ENCODE data around the gene RHOB. TPM values are rescaled to one million over a fixed set of nuclear protein-coding genes. Genes with fewer than 3 reads are reported as not detected.
"Not testable (repeated sequence)": the region's sequence is repeated elsewhere in the genome, so short reads cannot be mapped to it uniquely, and the experiment has no call there.

The RHOB gene
- total RNA-seq, 2 donors from 2014 or later, result 12.1 to 26.8 TPM

DNA sequence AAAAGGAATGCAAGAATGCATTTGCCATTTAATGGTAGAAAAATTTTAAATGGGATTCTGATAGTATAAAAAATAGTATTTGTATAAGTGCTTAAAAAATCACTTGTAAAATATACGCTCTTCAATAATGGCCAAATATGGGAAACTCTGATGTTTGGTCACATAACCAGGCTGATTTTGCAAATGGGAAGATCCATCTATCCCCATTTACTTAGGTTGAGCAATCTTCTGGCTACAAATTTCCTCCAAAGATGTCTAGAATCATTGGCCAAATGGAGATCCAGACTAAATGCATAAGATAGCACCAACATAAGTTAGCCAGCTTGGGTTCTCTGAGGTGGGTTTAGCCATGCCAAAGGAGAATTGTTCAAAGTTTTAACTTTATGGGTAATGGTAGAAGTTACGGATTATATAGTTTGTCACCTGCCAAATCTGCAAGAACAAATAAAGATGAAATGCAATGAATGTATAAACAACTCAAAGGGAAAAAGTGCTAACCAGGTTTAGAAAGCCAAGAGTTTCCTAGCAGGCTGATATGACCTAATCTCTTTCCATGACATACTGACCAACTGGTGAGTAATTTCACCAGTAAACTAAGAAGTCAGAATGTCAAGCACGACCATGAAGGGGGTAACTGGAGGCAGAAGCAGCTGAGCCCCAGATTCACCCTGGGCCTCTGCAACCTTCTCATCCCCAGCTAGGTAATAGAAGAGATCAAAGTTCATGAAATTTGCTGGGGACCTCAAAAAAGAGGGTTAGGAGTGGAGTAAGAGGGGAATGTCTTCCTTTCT lies 10.0 kb downstream of the RHOB start:
- no peak overlapping the region for H3K4me3 Mint-ChIP-seq

DNA sequence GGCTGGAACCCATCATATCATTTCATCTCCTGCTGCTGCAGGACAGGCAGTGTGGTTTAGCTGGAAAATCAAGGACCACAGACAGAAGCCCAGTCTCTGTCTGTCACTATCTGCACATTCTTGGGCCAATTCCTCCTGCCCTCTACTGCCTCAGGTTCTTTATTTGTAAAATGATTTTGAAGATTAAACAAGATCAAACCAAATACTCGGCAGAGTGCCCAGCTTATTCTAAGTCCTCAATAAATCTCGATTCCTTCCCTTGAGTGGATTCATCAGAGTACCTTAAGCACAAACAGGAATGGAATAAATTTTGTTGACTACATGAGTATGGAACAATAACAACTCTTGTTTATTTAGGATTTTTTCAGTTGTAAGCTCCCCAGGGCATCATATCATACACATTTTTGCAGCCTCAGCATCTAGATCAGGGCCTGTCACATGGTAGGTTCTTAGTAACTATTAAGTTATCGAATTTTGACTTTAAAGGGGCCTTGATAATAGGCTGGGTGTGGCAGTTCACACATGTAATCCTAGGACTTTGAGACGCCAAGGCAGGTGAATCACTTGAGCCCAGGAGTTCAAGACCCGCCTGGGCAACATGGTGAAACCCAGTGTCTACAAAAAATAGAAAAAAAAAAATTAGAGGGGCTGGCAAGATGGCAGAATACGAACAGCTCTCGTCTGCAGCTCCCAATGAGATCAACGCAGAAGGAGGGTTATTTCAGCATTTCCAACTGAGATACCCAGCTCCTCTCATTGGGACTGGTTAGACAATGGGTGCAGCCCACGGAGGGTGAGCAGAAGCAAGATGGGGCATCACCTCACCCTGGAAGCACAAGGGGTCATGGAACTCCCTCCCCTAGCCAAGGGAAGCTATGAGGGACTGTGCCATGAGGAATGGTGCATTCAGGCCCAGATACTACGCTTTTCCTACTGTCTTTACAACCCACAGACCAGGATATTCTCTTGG lies 11.1 kb downstream of the RHOB start:
- Mint-ChIP-seq H3K36me3 (peaks cover 4% of the 10 kb centered on the region), H3K9me3 (no peaks in the 10 kb centered on the region), H3K4me1 (ENCODE audit: low read depth in 2 of 2) (peaks cover 0 to 4% of the 10 kb centered on the region in 2 donors), H3K27ac (no peak overlapping the region), H3K27me3 (peaks cover 33 to 47% of the 10 kb centered on the region in 2 donors), H3K4me3 (no peak overlapping the region)
- ATAC-seq (no peak), DNase-seq (ENCODE audit: low spot score) (no peak)

More for the DNA sequence above, 10.0 kb downstream of the RHOB start:
- DNase-seq (ENCODE audit: low spot score), result no peak
- no peak overlapping the region for H3K27ac Mint-ChIP-seq
- peak in 1 of 2 donors; percentile 59 for ATAC-seq
- no peaks in the 10 kb centered on the region for H3K9me3 Mint-ChIP-seq
- peaks cover 4% of the 10 kb centered on the region for H3K36me3 Mint-ChIP-seq
- peaks cover 0 to 4% of the 10 kb centered on the region in 2 donors for H3K4me1 Mint-ChIP-seq (ENCODE audit: low read depth in 2 of 2)
- H3K27me3 Mint-ChIP-seq, result peaks cover 27 to 37% of the 10 kb centered on the region in 2 donors

DNA sequence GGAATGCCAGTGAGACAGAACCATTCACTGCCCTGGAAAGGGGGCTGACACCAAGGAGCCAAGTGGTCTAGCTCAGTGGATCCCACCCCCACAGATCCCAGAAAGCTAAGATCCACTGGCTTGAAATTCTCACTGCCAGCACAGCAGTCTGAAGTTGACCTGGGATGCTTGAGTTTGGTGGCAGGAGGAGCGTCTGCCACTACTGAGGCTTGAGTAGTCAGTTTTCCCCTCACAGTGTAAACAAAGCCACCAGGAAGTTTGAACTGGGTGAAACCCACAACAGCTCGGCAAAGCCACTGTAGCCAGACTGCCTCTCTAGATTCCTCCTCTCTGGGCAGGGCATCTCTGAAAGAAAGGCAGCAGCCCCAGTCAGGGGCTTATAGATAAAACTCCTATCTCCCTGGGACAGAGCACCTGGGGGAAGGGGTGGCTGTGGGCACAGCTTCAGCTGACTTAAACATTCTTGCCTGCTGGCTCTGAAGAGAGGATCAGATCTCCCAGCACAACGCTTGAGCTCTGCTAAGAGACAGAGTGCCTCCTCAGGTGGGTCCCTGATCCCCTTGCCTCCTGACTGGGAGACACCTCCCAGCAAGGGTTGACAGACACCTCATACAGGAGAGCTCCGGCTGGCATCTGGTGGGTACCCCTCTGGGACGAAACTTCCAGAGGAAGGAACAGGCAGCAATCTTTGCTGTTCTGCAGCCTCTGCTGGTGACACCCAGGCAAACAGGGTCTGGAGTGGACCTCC lies 12.0 kb downstream of the RHOB start:
- H3K4me3 Mint-ChIP-seq; DNase-seq (ENCODE audit: low spot score); ATAC-seq; H3K9me3 Mint-ChIP-seq; H3K36me3 Mint-ChIP-seq; H3K4me1 Mint-ChIP-seq (ENCODE audit: low read depth in 2 of 2); H3K27ac Mint-ChIP-seq: not testable (repeated sequence)
- peaks cover 30 to 40% of the 10 kb centered on the region in 2 donors for H3K27me3 Mint-ChIP-seq

DNA sequence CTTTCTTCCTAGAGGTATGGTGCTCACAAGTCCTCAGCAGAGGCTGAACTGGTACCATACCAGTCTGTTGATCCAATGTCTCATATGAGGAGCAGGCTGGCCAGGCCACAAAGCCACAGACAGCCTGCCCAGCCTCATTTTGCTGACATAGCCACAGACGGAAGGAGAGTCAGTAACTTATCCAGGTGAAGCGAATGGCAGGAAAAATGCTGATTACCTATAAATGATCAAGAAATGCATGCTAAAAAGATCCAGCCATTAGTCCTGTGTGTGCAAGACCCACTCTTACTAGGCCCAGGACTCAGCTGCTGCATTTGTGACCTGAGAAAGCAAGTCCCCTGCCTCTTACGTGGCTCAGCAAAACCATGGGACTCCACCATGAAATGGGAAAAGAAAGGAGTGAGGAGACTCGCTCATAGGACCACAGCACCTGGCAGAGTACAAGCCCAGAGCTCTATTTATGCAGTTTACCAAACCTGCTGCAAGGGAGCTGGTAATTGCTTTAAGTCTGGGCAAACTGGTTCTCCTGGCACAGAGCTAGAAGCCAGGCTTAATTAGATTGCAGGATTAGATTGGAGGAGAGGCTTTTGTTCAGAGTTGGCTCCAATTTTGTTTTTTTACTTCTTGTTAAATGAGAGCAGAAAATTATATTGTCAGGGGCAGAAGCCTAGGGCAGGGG lies 19.0 kb downstream of the RHOB start:
- H3K27me3 Mint-ChIP-seq, result peaks cover 19 to 20% of the 10 kb centered on the region in 2 donors
- H3K4me1 Mint-ChIP-seq (ENCODE audit: low read depth in 2 of 2), result no peaks in the 10 kb centered on the region
- DNase-seq (ENCODE audit: low spot score), result no peak
- no peak overlapping the region for H3K4me3 Mint-ChIP-seq
- no peaks in the 10 kb centered on the region for H3K9me3 Mint-ChIP-seq
- H3K27ac Mint-ChIP-seq, result no peak overlapping the region
- ATAC-seq, result no peak
- H3K36me3 Mint-ChIP-seq, result peaks cover 4% of the 10 kb centered on the region

DNA sequence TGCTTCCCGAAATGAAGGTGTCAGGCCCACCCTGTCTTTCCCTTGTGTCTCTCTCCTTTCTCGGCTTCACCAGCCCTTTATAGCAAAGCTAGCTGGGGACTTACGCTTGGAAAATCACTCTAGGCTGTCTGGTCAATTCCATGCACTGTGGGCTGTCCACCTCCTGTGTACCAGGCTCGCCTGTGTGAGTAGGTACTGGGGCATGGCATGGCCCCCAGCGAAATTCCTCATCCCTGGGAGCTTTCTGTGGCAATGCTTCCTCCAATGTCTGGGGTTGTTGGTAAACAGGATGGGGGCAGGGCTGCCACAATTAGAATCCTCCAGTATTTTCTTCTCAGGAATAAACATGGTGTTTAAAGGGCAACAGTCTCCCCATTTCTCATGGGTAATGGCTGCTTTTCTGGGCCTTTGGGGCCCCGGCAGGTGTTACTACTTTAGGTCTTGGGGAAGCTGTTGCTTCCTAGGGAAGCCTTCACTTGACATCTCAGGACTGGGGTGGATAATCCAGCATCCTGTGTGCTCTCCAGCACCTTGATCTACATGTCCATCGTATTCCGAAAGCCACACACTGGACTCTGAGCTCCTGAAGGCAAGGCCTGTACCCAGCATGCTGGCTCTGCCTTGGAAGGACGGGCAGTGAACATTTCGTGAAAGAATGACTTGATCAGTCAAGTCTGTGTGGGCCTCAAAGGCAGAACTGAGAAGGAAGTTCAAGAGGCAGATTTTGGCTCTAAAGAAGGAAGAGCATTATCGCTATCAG lies 21.1 kb downstream of the RHOB start:
- peaks cover under 1 to 4% of the 10 kb centered on the region in 2 donors for H3K27me3 Mint-ChIP-seq
- no peaks in the 10 kb centered on the region for H3K9me3 Mint-ChIP-seq
- H3K36me3 Mint-ChIP-seq, result no peaks in the 10 kb centered on the region
- peak; percentile 8 to 15 for ATAC-seq
- H3K27ac Mint-ChIP-seq, result no peak overlapping the region
- no peak for DNase-seq (ENCODE audit: low spot score)
- H3K4me3 Mint-ChIP-seq, result no peak overlapping the region
- H3K4me1 Mint-ChIP-seq (ENCODE audit: low read depth in 2 of 2), result no peaks in the 10 kb centered on the region

DNA sequence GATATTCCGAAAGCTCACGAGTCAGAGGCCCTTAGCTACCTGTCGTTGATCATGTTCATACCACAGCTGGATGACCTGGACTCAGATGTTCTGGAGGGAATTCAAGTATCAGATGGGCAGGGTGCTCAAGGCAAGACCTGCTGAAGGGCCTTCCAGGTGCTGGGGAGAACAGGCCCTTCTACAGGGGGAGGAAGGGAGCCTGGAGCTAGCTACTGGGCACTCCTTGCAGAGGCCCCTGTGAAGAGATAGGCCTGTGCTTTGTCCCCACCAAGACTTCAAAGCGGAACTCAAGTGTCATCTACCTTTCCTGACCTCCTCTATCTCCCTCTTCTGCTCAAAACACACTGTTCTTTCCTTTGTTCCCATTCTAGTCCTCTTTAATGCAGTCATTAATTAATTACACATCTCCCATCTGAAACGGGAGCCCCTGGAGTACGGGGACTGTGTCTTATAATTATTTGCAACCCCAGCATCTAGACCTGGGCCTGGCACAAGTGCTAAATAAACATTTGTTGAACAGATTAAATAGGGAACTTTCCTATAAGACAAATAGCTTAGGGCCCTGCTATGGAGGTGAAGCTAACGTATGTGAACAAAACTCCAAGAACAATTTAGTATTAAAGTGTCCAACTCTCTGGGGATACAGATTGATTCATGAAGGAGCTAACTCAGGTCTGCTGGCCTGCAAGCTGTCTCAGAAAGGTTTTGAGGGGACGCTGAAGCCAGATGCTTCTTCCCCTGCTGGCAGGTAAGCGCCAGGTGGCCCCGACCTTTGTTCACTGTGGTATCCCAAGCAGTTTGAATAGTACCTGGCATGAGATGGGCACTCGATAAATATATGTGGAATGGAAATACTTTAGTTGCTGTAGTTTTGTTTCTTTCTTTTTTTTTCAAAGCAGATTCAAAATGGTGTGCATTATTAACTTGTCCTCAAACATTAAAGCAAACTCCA lies 22.0 kb downstream of the RHOB start:
- no peak for ATAC-seq
- no peak overlapping the region for H3K27ac Mint-ChIP-seq
- peaks cover 0 to 2% of the 10 kb centered on the region in 2 donors for H3K27me3 Mint-ChIP-seq
- no peak overlapping the region for H3K4me3 Mint-ChIP-seq
- no peaks in the 10 kb centered on the region for H3K36me3 Mint-ChIP-seq
- H3K4me1 Mint-ChIP-seq (ENCODE audit: low read depth in 2 of 2), result no peaks in the 10 kb centered on the region
- no peak for DNase-seq (ENCODE audit: low spot score)
- no peaks in the 10 kb centered on the region for H3K9me3 Mint-ChIP-seq

DNA sequence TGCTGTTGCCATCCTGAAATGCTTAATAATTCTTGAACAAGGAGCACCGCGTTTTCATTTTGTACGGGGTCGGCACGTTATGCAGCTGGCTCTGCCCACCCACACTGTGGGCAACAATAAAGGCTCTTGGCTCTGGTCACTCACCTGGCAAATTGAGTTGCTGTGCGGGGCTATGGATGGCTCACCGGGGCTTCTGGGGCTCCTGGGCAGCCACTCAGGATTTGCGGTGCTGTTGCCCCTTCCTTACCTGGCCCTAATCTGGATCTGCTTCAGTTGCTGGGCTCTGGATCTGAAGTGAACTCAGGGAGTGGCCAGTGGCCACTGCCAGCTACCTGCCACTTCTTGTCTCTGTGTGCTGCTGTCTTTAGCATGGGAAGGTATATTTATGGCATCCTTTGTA lies 22.7 kb downstream of the RHOB start:
- DNase-seq (ENCODE audit: low spot score), result no peak
- H3K4me1 Mint-ChIP-seq (ENCODE audit: low read depth in 2 of 2), result no peaks in the 10 kb centered on the region
- peaks cover 0 to 2% of the 10 kb centered on the region in 2 donors for H3K27me3 Mint-ChIP-seq
- no peaks in the 10 kb centered on the region for H3K36me3 Mint-ChIP-seq
- no peaks in the 10 kb centered on the region for H3K9me3 Mint-ChIP-seq
- no peak for ATAC-seq
- H3K4me3 Mint-ChIP-seq, result no peak overlapping the region
- H3K27ac Mint-ChIP-seq, result no peak overlapping the region

DNA sequence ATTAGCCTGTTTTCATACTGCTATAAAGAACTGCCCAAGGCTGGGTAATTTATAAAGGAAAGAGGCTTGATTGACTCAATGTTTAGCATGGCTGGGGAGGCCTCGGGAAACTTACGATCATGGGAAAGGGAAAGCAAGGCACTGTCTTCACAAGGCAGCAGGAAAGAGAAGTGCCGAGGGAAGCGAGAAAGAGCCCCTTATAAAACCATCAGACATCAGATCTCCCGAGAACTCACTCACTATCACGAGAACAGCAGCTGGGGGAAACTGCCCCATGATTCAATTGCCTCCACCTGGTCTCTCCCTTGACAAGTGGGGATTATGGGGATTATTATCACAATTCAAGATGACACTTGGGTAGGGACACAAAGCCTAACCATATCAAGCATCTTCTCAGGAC lies 23.3 kb downstream of the RHOB start:
- DNase-seq (ENCODE audit: low spot score) (no peak), ATAC-seq (no peak)
- H3K4me1 Mint-ChIP-seq (ENCODE audit: low read depth in 2 of 2), result no peaks in the 10 kb centered on the region
- no peaks in the 10 kb centered on the region for H3K36me3 Mint-ChIP-seq
- H3K27ac Mint-ChIP-seq, result no peak overlapping the region
- H3K4me3 Mint-ChIP-seq, result no peak overlapping the region
- peaks cover 0 to 2% of the 10 kb centered on the region in 2 donors for H3K27me3 Mint-ChIP-seq
- H3K9me3 Mint-ChIP-seq, result no peaks in the 10 kb centered on the region

DNA sequence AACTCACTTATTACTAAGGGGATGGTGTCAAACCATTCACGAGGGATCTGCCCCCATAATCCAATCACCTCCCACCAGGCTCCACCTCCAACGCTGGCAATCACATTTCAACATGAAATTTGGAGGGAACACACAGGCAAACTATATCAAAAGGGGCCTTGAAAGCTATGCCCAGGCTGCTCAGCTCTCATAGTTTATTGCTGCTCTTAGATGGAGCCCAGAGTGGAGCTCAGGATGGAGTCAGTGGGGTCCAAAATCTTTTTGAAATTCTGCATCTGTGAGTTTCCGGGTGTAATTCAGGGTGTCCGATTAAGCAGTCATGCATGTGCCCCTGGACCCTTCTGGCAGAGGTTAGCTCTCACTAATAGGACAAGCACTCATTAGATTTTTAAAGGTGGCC lies 24.3 kb downstream of the RHOB start:
- Mint-ChIP-seq H3K4me1 (ENCODE audit: low read depth in 2 of 2) (no peaks in the 10 kb centered on the region), H3K27ac (no peak overlapping the region), H3K9me3 (no peaks in the 10 kb centered on the region), H3K27me3 (peaks cover 0 to 2% of the 10 kb centered on the region in 2 donors), H3K4me3 (no peak overlapping the region), H3K36me3 (no peaks in the 10 kb centered on the region)
- DNase-seq (ENCODE audit: low spot score) (no peak), ATAC-seq (no peak)

DNA sequence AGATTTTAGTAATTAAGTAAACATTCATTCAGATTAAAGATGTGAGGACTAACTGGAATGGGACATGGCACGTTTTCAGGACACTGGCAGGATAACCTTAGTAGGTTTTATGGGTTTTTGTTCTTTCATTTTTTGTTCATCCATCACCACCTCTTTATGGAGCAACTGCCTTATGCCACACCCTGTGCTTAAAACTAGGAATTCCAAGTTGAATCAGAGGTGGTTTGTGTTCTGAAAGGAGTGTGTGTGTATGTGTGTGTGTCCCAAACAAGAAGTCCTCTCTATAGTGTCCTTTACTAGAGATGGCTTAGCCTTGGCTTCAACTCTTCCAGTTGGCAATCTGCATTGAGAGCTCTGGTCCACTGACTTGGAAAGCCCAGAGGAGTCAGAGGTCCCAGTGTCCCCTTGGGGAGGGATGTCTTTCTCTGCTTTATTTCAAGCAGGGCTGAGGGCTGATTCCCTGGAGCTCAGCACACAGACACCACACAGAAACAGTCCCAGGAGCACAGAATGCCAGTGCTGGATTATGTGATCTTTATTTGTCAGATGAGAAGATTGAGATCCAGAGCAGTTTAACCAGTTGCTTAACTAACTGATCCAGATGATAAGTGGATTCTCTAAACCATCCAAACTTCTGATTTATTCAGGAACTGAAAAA lies 25.2 kb downstream of the RHOB start:
- Mint-ChIP-seq H3K4me1 (ENCODE audit: low read depth in 2 of 2) (no peaks in the 10 kb centered on the region), H3K36me3 (no peaks in the 10 kb centered on the region), H3K9me3 (no peaks in the 10 kb centered on the region), H3K27me3 (peaks cover 0 to 2% of the 10 kb centered on the region in 2 donors), H3K4me3 (no peak overlapping the region), H3K27ac (no peak overlapping the region)
- DNase-seq (ENCODE audit: low spot score) (no peak), ATAC-seq (no peak)

DNA sequence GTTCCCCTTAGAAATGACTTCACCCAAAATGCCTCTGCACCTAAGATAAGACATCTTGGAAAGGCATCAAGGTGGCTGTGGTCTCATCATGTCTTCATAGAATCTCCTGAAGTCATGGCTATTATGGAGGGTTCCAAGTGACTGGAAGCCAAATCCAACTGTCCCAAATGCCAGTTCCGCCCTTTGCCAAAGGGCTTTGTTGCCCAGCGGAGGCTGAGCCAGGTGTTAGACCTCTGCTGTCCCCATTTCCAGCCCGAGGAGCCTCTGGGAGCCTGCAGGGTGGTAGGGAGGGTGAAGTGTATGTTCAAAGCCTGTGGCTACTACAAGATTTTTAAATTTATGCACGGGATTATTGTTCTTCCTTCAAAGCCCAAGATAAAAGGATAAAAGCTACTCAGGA lies 25.7 kb downstream of the RHOB start:
- Mint-ChIP-seq H3K9me3 (no peaks in the 10 kb centered on the region), H3K27me3 (peaks cover 0 to 2% of the 10 kb centered on the region in 2 donors), H3K36me3 (no peaks in the 10 kb centered on the region), H3K4me1 (ENCODE audit: low read depth in 2 of 2) (no peaks in the 10 kb centered on the region), H3K27ac (no peak overlapping the region), H3K4me3 (no peak overlapping the region)
- no peak for DNase-seq (ENCODE audit: low spot score)
- no peak for ATAC-seq

Measured in natural killer cell treated with Interleukin-12 subunit alpha and Interleukin-12 subunit beta and Interleukin-15 and Interleukin-18, amount 100 ng/mL, for 72 hours (primary cell).